ENCODE results near the gene PGAM1.

GRCh38 chr10:97468162-97468561, 42.2 kb downstream of the PGAM1 start:
- TF ChIP-seq CTCF (IDR thresholded peaks at IDR 0.05; ENCODE audit: poor library complexity) (no peak), EZH2 (IDR thresholded peaks at IDR 0.05; ENCODE audit: borderline replicate concordance) (no peak)
